ENCODE measurements around the gene TRAPPC10.

TRAPPC10 gene

GRCh38 chr21:44011579-44012473 is at the start of gene TRAPPC10:
TRAPPC10 (plus strand) TSS chr21:44012309; CDS start chr21:44012494, 185 bp downstream.
- DNase-seq (ENCODE audit: low spot score): peak; percentile 91

- DNase-seq (ENCODE audit: low spot score): no peak
Measured at GRCh38 chr21:43965911-43966585, 46.1 kb upstream of the TRAPPC10 start.

GRCh38 chr21:43966946-43967512 is 45.1 kb upstream of the TRAPPC10 start:
- DNase-seq (ENCODE audit: low spot score): no peak

- no peak for DNase-seq (ENCODE audit: low spot score)
Measured at GRCh38 chr21:43967981-43968380, 44.1 kb upstream of the TRAPPC10 start.

GRCh38 chr21:43968410-43969114 is 43.5 kb upstream of the TRAPPC10 start:
- DNase-seq (ENCODE audit: low spot score): no peak

- no peak for DNase-seq (ENCODE audit: low spot score)
Measured at GRCh38 chr21:43969115-43969444, 43.0 kb upstream of the TRAPPC10 start.

- no peak for DNase-seq (ENCODE audit: low spot score)
Measured at GRCh38 chr21:43970551-43970950, 41.6 kb upstream of the TRAPPC10 start.

GRCh38 chr21:43971201-43971991 is 40.7 kb upstream of the TRAPPC10 start:
- no peak for DNase-seq (ENCODE audit: low spot score)

- DNase-seq (ENCODE audit: low spot score): no peak
Measured at GRCh38 chr21:43971992-43972255, 40.2 kb upstream of the TRAPPC10 start.

- DNase-seq (ENCODE audit: low spot score): no peak
Measured at GRCh38 chr21:43972850-43973633, 39.1 kb upstream of the TRAPPC10 start.

- no peak for DNase-seq (ENCODE audit: low spot score)
Measured at GRCh38 chr21:43973634-43973955, 38.5 kb upstream of the TRAPPC10 start.

GRCh38 chr21:43974791-43975468 is 37.2 kb upstream of the TRAPPC10 start:
- no peak for DNase-seq (ENCODE audit: low spot score)

GRCh38 chr21:43975469-43976098 is 36.5 kb upstream of the TRAPPC10 start:
- DNase-seq (ENCODE audit: low spot score): peak; percentile 79

GRCh38 chr21:43976661-43977060 is 35.4 kb upstream of the TRAPPC10 start:
- no peak for DNase-seq (ENCODE audit: low spot score)

GRCh38 chr21:43978060-43978459 is 34.0 kb upstream of the TRAPPC10 start:
- DNase-seq (ENCODE audit: low spot score): no peak

GRCh38 chr21:43979654-43980053 is 32.5 kb upstream of the TRAPPC10 start:
- no peak for DNase-seq (ENCODE audit: low spot score)

GRCh38 chr21:43981151-43981870 is 30.8 kb upstream of the TRAPPC10 start:
- DNase-seq (ENCODE audit: low spot score): no peak

- no peak for DNase-seq (ENCODE audit: low spot score)
Measured at GRCh38 chr21:43981871-43982210, 30.3 kb upstream of the TRAPPC10 start.

GRCh38 chr21:43982489-43983078 is 29.5 kb upstream of the TRAPPC10 start:
- DNase-seq (ENCODE audit: low spot score): no peak

Measured in left forelimb (tissue), 1 donor.